HepG2 (cell line): ENCODE results near the gene ARL3.

Source experiments
- CTCF ChIP-seq: sonication (generic); formaldehyde crosslinking; IDR thresholded peaks from 2 replicates; pipeline ENCODE4 v1.5.0; 2020; ENCODE audit warnings: mild to moderate bottlenecking, missing genetic modification reagents, moderate library complexity
- ETV5 ChIP-seq: IDR thresholded peaks from 2 replicates; pipeline ENCODE4 v1.6.1; 2018; ENCODE audit warnings: missing biosample characterization, missing genetic modification reagents, inconsistent platforms, borderline replicate concordance
- MTF1 ChIP-seq: sonication (generic); formaldehyde crosslinking; IDR thresholded peaks from 2 replicates; pipeline ENCODE4 v1.5.0; 2020; ENCODE audit warnings: missing genetic modification reagents
- POLR2AphosphoS2 ChIP-seq: IDR thresholded peaks from 2 replicates; pipeline ENCODE4 v1.6.1; 2011; ENCODE audit warnings: low read depth, low read length, improper control_type of control experiment
- POLR2AphosphoS5 ChIP-seq: IDR thresholded peaks from 2 replicates; pipeline ENCODE4 v1.6.1; 2012; ENCODE audit warnings: low read depth, low read length
- SIN3B ChIP-seq: fragments of 150-350 bp; IDR thresholded peaks from 2 replicates; pipeline ENCODE4 v1.6.1; 2014; ENCODE audit warnings: low read length
- TCF12 ChIP-seq, 2 experiments: fragments of 450-650 bp in 1 of 2; sonication (generic) in 1 of 2; formaldehyde crosslinking in 1 of 2; IDR thresholded peaks; 2 replicates each; pipeline versions ENCODE4 v1.6.1 to v1.8.0; 2017 to 2022; ENCODE audit warnings: antibody characterized with exemption in 1 of 2, mild to moderate bottlenecking in 1 of 2, missing genetic modification reagents in 1 of 2, moderate library complexity in 1 of 2
- USF2 ChIP-seq, 2 experiments: sonication (generic) in 1 of 2; formaldehyde crosslinking in 1 of 2; IDR thresholded peaks; 2 replicates each; pipeline versions ENCODE4 v1.5.1 to v1.6.1; 2011 to 2020; ENCODE audit warnings: borderline replicate concordance in 1 of 2, low read depth in 1 of 2, low read length in 1 of 2, mild to moderate bottlenecking in 1 of 2, missing genetic modification reagents in 1 of 2, moderate library complexity in 1 of 2
- ZNF781 ChIP-seq: sonication (generic); formaldehyde crosslinking; IDR thresholded peaks from 2 replicates; pipeline ENCODE4 v1.5.1; 2020; ENCODE audit warnings: borderline replicate concordance, mild to moderate bottlenecking, missing genetic modification reagents; ENCODE audit errors: not compliant biosample characterization

GRCh38 chr10:102763037-102763607 lies 48.9 kb upstream of the ARL3 start:
- TF ChIP-seq CTCF (CRISPR knock-in tag) (no peak), POLR2AphosphoS5 (no peak), ETV5 (no peak), POLR2AphosphoS2 (no peak), MTF1 (no peak), TCF12 (IDR thresholded peaks at IDR 0.05) (no peak), TCF12 (CRISPR knock-in tag; IDR thresholded peaks at IDR 0.05) (no peak), USF2 (IDR thresholded peaks at IDR 0.05; ENCODE audit: low read depth, low read length) (no peak), USF2 (CRISPR knock-in tag; IDR thresholded peaks at IDR 0.05; ENCODE audit: borderline replicate concordance) (no peak), SIN3B (no peak), ZNF781 (CRISPR knock-in tag) (no peak)
